ENCODE measurements around the gene WWOX. TPM values are rescaled to one million over a fixed set of nuclear protein-coding genes. Genes with fewer than 3 reads are reported as not detected.

WWOX gene
- total and polyA plus RNA-seq, 2 of the 8 experiments (the other 6 are each of a cell fraction or from before 2014, with no cell fraction given) = 5.4 to 16.7 TPM

GRCh38 chr16:79062821-79063220 is 963.4 kb downstream of the WWOX start (continued):
- no peak for TF ChIP-seq CHD7 (IDR thresholded peaks at IDR 0.05; ENCODE audit: insufficient replicate concordance, low read length)
- TF ChIP-seq RFX5 (IDR thresholded peaks at IDR 0.05; ENCODE audit: borderline replicate concordance, low read depth, low read length) = no peak
- no peak for TF ChIP-seq SP2 (IDR thresholded peaks at IDR 0.05; ENCODE audit: low read length)
- no peak for TF ChIP-seq CBX5 (IDR thresholded peaks at IDR 0.05; ENCODE audit: low read depth, low read length)
- TF ChIP-seq KDM4A (IDR thresholded peaks at IDR 0.05; ENCODE audit: low read depth, low read length, severe bottlenecking) = no peak
- TF ChIP-seq PHF8 (conservative IDR thresholded peaks at IDR 0.05; ENCODE audit: low read depth, low read length) = no peak
- no peak for TF ChIP-seq CEBPB (IDR thresholded peaks at IDR 0.05; ENCODE audit: low read depth, low read length)
- no peak for TF ChIP-seq ASH2L (IDR thresholded peaks at IDR 0.05; ENCODE audit: low read length)
- no peak for TF ChIP-seq FOSL1 (IDR thresholded peaks at IDR 0.05; ENCODE audit: insufficient read depth, low read depth, low read length)

All from H1 (cell line).